GM23338 (cell line): Measurements from ENCODE around the gene EXOC4. TPM values are rescaled to one million over a fixed set of nuclear protein-coding genes. Genes with fewer than 3 reads are reported as not detected.

Source experiments
- ATAC-seq: fragments of 200-7000 bp; cut with Tn5 transposase; 3 replicates; pipeline ENCODE4 v1.9.1; 2020
- DNase-seq: peaks from one replicate; pipeline ENCODE4 v3.0.0-alpha.2; 2015; ENCODE audit warnings: low spot score
- H2AFZ ChIP-seq: fragments of 200-600 bp; sonication (generic); 2 replicates; pipeline ENCODE4 v1.8.0; 2016; ENCODE audit warnings: antibody characterized with exemption, mild to moderate bottlenecking, moderate library complexity
- H3F3A ChIP-seq: fragments of 200-600 bp; sonication (generic); replicated peaks from 2 replicates; pipeline ENCODE4 v1.8.0; 2017; ENCODE audit warnings: antibody characterized with exemption, mixed run types, low read depth
- H3K27ac ChIP-seq: fragments of 200-600 bp; sonication (generic); 2 replicates; pipeline ENCODE4 v1.6.1; 2016; ENCODE audit warnings: low read depth
- H3K27me3 ChIP-seq: fragments of 200-600 bp; sonication (generic); 2 replicates; pipeline ENCODE4 v1.8.0; 2016; ENCODE audit warnings: mild to moderate bottlenecking, mixed run types, moderate library complexity; ENCODE audit not compliant: insufficient read depth
- H3K36me3 ChIP-seq: fragments of 200-600 bp; sonication (generic); 2 replicates; pipeline ENCODE4 v1.8.0; 2016; ENCODE audit warnings: mild to moderate bottlenecking; ENCODE audit not compliant: insufficient read depth
- H3K4me1 ChIP-seq: fragments of 200-600 bp; sonication (generic); 2 replicates; pipeline ENCODE4 v1.8.0; 2016; ENCODE audit warnings: mild to moderate bottlenecking, moderate library complexity; ENCODE audit not compliant: insufficient read depth
- H3K4me2 ChIP-seq: fragments of 200-600 bp; sonication (generic); 2 replicates; pipeline ENCODE4 v1.7.1; 2017; ENCODE audit warnings: mixed run types
- H3K4me3 ChIP-seq: fragments of 200-600 bp; sonication (generic); 2 replicates; pipeline ENCODE4 v1.6.1; 2016; ENCODE audit warnings: mixed run types
- H3K79me2 ChIP-seq: fragments of 200-600 bp; sonication (generic); replicated peaks from 2 replicates; pipeline ENCODE4 v1.8.0; 2017; ENCODE audit warnings: mild to moderate bottlenecking; ENCODE audit not compliant: insufficient read depth
- H3K9me2 ChIP-seq: fragments of 200-600 bp; sonication (generic); 2 replicates; pipeline ENCODE4 v1.8.0; 2017; ENCODE audit not compliant: insufficient read depth
- H4K20me1 ChIP-seq: fragments of 200-600 bp; sonication (generic); replicated peaks from 2 replicates; pipeline ENCODE4 v1.8.0; 2017; ENCODE audit warnings: mild to moderate bottlenecking; ENCODE audit not compliant: insufficient read depth
- H3K27ac Mint-ChIP-seq: 2 replicates; pipeline ENCODE4 v1.8.0; 2020; ENCODE audit warnings: inconsistent platforms, mild to moderate bottlenecking, moderate library complexity, mixed read lengths
- H3K27me3 Mint-ChIP-seq: 3 replicates; pipeline ENCODE4 v1.8.0; 2022; ENCODE audit warnings: low read depth, mild to moderate bottlenecking, moderate library complexity, mixed read lengths, inconsistent platforms; ENCODE audit not compliant: insufficient read depth, poor library complexity
- H3K36me3 Mint-ChIP-seq: 3 replicates; pipeline ENCODE4 v1.8.0; 2021; ENCODE audit warnings: low read depth, mild to moderate bottlenecking, inconsistent platforms, moderate library complexity, mixed read lengths
- H3K4me1 Mint-ChIP-seq: 3 replicates; pipeline ENCODE4 v1.8.0; 2020; ENCODE audit warnings: mild to moderate bottlenecking, inconsistent platforms, mixed read lengths
- H3K4me3 Mint-ChIP-seq: 3 replicates; pipeline ENCODE4 v1.8.0; 2021; ENCODE audit warnings: moderate library complexity, mild to moderate bottlenecking, inconsistent platforms, mixed read lengths
- H3K9me3 Mint-ChIP-seq: 3 replicates; pipeline ENCODE4 v1.8.0; 2020; ENCODE audit warnings: moderate library complexity, mild to moderate bottlenecking, inconsistent platforms, mixed read lengths
- ETS1 ChIP-seq: IDR thresholded peaks from 2 replicates; pipeline ENCODE4 v1.6.1; 2016; ENCODE audit warnings: antibody characterized with exemption
- JUNB ChIP-seq: IDR thresholded peaks from one replicate; pipeline ENCODE4 v1.6.1; 2016; ENCODE audit warnings: antibody characterized with exemption; ENCODE audit not compliant: unreplicated experiment
- STAT1 ChIP-seq: IDR thresholded peaks from one replicate; pipeline ENCODE4 v1.6.1; 2016; ENCODE audit warnings: antibody characterized with exemption; ENCODE audit not compliant: unreplicated experiment
- ZNF462 ChIP-seq: fragments of 250-450 bp; sonication (Bioruptor Pico); IDR thresholded peaks from 2 replicates; pipeline ENCODE4 v1.5.0; 2020; ENCODE audit warnings: mild to moderate bottlenecking, moderate library complexity
- polyA plus RNA-seq: library from polyadenylated mRNA; unstranded; fragments of >200 nt; fragmentation: Nextera tagmentation; extraction: Ambion mirVana; gene quantifications from 2 replicates; pipeline ENCODE4 v1.2.1, GENCODE V29; 2016
- total RNA-seq: library from RNA; depleted of rRNA; stranded (reverse); fragments of >200 nt; shearing (Covaris generic); gene quantifications from 2 replicates; pipeline ENCODE4 v1.2.3, GENCODE V29; 2014

EXOC4 gene
- total and polyA plus RNA-seq, 2 experiments from 2014 or later: 37.5 to 52.7 TPM

GRCh38 chr7:133381965-133382364 is 129.1 kb downstream of the EXOC4 start (continued):
- TF ChIP-seq ZNF462 (CRISPR knock-in tag) (no peak), STAT1 (no peak), ETS1 (no peak)

- Histone ChIP-seq H3K27me3 (no peaks in the 10 kb centered on the region), H3K4me1 (peaks cover 24% of the 10 kb centered on the region), H3K27ac (no peak overlapping the region), H3K9me2 (no peaks in the 10 kb centered on the region), H3K4me3 (no peak overlapping the region), H3K79me2 (peaks cover 14% of the 10 kb centered on the region; the same call in 1 of the 2 replicates), H4K20me1 (no peaks in the 10 kb centered on the region), H3K36me3 (no peaks in the 10 kb centered on the region), H3K4me2 (no peak overlapping the region), H3F3A (no peaks in the 10 kb centered on the region), H2AFZ (no peak overlapping the region)
- Mint-ChIP-seq H3K9me3 (peaks cover 2% of the 10 kb centered on the region; the same call in 2 of the 3 replicates), H3K4me1 (peaks cover 29% of the 10 kb centered on the region), H3K36me3 (peaks cover 3% of the 10 kb centered on the region; the same call in 1 of the 3 replicates), H3K27ac (no peak overlapping the region), H3K27me3 (no peaks in the 10 kb centered on the region), H3K4me3 (no peak overlapping the region)
- DNase-seq (no peak), ATAC-seq (no peak)
- TF ChIP-seq JUNB: no peak
These were observed 130.1 kb downstream of the EXOC4 start for GRCh38 chr7:133382775-133383559.
